ENCODE measurements around the gene SHISAL1. TPM values are rescaled to one million over a fixed set of nuclear protein-coding genes. Genes with fewer than 3 reads are reported as not detected.

The SHISAL1 gene
- total and polyA plus RNA-seq, 11 donors = 0.32 to 1.5 (median 0.85) TPM

DNA sequence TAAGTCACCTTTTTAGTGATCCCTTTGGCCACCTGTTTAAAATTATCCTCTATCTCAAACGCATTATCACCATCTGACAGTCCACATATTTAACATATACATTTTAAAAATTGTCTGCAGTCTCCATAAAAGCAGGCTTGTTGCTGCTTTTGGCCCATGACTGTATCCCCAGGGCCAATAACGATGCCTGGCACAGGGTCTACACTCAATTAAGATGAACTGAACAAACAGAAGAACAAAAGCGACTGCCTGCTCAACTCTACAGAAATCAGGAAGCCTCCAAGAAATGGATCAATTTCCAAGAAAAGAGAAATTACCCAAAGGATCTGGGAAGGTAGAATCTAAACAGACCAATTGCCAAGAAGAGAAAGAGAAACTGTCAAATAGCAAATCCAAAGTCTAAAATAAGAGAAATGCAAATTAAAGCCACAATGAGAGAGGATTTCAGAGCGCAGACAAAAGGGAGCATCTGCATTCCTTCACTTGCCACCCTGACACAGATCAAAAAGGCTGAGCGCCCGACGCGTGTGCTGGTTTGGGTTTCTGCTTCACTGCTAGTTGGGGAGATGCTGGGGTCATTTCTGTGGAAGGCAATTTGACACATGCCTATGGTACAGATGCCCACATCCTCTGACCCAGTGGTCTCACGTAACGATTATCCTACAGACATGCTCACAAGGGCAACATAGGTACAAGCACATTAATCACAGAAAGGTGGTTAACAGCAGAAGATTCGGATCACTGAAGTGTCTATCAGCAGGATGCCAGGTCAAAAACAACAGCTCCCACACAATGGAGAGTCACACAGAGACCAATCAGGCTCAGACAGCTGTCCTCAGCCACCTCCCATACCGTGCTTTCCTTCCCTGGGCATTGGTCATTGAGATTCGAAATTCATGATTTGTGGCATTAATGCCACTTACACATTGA, 55.9 kb downstream of the SHISAL1 start:
- TF ChIP-seq, protein P1, sequence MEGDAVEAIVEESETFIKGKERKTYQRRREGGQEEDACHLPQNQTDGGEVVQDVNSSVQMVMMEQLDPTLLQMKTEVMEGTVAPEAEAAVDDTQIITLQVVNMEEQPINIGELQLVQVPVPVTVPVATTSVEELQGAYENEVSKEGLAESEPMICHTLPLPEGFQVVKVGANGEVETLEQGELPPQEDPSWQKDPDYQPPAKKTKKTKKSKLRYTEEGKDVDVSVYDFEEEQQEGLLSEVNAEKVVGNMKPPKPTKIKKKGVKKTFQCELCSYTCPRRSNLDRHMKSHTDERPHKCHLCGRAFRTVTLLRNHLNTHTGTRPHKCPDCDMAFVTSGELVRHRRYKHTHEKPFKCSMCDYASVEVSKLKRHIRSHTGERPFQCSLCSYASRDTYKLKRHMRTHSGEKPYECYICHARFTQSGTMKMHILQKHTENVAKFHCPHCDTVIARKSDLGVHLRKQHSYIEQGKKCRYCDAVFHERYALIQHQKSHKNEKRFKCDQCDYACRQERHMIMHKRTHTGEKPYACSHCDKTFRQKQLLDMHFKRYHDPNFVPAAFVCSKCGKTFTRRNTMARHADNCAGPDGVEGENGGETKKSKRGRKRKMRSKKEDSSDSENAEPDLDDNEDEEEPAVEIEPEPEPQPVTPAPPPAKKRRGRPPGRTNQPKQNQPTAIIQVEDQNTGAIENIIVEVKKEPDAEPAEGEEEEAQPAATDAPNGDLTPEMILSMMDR (IDR thresholded peaks at IDR 0.05) = no peak
- no peak for TF ChIP-seq POLR2A (IDR thresholded peaks at IDR 0.05)
- WGBS, 4 donors = 40 to 49% (median 43%) methylated on average over 13 of the region's 13 CpGs
- Histone ChIP-seq H3K27ac (no peak overlapping the region), H3K4me1 (peaks cover 0 to 4% (median 0%) of the 10 kb centered on the region in 12 donors), H3K4me3 (no peak overlapping the region), H3K36me3 (no peaks in the 10 kb centered on the region), H3K27me3 (peaks cover 0 to 3% (median 0%) of the 10 kb centered on the region in 9 donors), H3K9me3 (no peaks in the 10 kb centered on the region)
- ATAC-seq (no peak), DNase-seq (no peak)
- intact Hi-C loops (cut with DNase I) = no loop called here

DNA sequence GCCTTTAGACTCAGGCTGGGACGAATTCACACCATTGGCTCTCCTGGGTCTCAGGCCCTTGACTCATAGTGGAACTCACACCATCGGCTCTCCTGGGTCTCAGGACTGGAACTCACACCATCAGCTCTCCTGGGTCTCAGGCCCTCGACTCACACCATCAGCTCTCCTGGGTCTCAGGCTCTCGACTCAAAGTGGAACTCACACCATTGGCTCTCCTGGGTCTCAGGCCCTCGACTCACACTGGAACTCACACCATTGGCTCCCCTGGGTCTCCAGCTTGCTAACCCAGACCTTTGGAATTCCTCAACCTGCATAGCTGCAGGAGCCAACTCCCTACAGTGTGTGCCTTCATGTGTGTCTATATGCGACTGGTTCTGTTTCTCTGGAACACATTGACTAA, 56.7 kb downstream of the SHISAL1 start:
- WGBS, 4 donors = 79 to 84% (median 82%) methylated on average over 6 of the region's 6 CpGs
- Histone ChIP-seq H3K4me3 (no peak overlapping the region), H3K27ac (no peak overlapping the region), H3K4me1 (no peaks in the 10 kb centered on the region), H3K9me3 (peaks cover 0 to 4% (median 0%) of the 10 kb centered on the region in 12 donors), H3K27me3 (peaks cover 0 to 3% (median 0%) of the 10 kb centered on the region in 9 donors), H3K36me3 (no peaks in the 10 kb centered on the region)
- DNase-seq (no peak), ATAC-seq (no peak)
- TF ChIP-seq, protein P1 (IDR thresholded peaks at IDR 0.05) = no peak
- TF ChIP-seq POLR2A (IDR thresholded peaks at IDR 0.05) = no peak
- intact Hi-C loops (cut with DNase I) = no loop called here

DNA sequence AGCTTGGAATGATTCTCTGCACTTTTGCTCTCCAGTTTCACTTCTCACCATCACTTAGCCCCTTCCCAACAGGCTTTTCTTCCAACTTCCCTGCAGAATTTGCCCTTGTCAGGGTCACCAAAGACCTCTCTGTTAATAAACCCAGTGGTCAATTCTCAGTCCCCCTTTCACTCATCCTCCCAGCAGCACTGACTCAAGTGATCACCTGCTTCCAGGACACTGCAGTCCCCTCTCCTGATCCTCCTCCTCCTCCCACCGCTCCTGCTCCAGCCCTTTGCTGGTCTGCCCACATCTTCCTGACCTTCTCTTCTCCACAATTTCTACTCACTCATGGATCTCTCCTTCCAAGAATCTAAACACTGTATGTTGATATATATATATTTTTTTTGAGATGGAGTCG, 57.9 kb downstream of the SHISAL1 start:
- no peak overlapping the region for H3K27ac ChIP-seq
- no peak for DNase-seq
- TF ChIP-seq, protein P1 (IDR thresholded peaks at IDR 0.05) = no peak
- no peak for TF ChIP-seq POLR2A (IDR thresholded peaks at IDR 0.05)
- H3K9me3 ChIP-seq = peaks cover 0 to 16% (median 4%) of the 10 kb centered on the region in 12 donors
- ATAC-seq = no peak
- WGBS, 4 donors = 71 to 91% (median 90%) methylated on average over 2 of the region's 2 CpGs
- no peak overlapping the region for H3K4me3 ChIP-seq
- intact Hi-C loops (cut with DNase I) = no loop called here
- peaks cover 0 to 3% (median 0%) of the 10 kb centered on the region in 9 donors for H3K27me3 ChIP-seq
- no peaks in the 10 kb centered on the region for H3K4me1 ChIP-seq
- no peaks in the 10 kb centered on the region for H3K36me3 ChIP-seq

DNA sequence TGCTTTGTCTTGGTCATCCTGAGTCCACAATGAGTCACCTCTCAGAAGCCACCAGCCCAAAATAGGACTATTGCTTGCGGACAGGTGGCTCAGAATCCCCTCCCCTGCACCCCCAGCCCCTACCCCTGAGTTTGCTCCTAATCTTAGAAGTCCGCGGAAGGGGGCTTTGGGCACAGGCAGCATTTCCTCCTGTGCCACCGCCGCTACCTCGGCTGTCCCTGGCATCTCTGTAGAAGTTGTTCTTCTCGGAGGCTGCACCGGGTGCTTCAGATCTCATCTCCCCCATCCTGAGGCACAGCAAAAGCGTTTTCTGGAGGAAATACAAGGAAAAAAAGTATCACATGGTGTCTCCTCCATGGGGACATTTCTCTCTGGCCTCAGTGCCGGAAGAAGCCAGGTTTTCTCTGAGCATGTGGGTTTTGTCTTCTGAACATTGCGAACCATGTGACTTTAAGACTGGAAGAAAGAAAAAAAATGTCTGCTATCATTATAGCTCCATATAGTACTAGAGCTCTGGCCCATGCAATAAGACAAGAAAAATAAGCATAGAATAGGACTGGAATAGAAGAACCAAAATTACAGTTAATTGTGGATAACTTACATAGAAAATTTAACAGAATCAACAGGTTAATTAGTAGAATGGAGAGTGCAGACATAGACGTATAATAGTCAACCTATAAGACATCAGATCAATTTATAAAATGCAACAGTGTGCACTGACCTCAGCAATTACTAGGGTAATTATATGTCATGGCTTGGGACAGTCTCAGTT, 63.2 kb downstream of the SHISAL1 start:
- Histone ChIP-seq H3K9me3 (peaks cover 0 to 23% (median 9%) of the 10 kb centered on the region in 12 donors), H3K27me3 (no peaks in the 10 kb centered on the region), H3K4me3 (no peak overlapping the region), H3K4me1 (no peaks in the 10 kb centered on the region), H3K27ac (no peak overlapping the region), H3K36me3 (no peaks in the 10 kb centered on the region)
- 80 to 94% (median 92%) methylated on average over 12 of the region's 12 CpGs for WGBS, 4 donors
- intact Hi-C loops (cut with DNase I) = no loop called here
- ATAC-seq (no peak), DNase-seq (no peak)
- TF ChIP-seq, protein P1 (IDR thresholded peaks at IDR 0.05) = no peak
- TF ChIP-seq POLR2A (IDR thresholded peaks at IDR 0.05) = no peak
